Astrocyte (in vitro differentiated cells and primary cell): ENCODE data around the gene DLGAP4. TPM values are rescaled to one million over a fixed set of nuclear protein-coding genes. Genes with fewer than 3 reads are reported as not detected.

Experiments
- DNase-seq: peaks from one replicate; pipeline ENCODE4 v3.0.0-alpha.2; 2010; ENCODE audit warnings: low read depth
- FAIRE-seq: peaks from 2 replicates; lab custom pipeline; 2011; peaks lifted over from hg19 to GRCh38; lab: Jason Lieb, UNC
- H2AFZ ChIP-seq: 2 replicates; pipeline ENCODE4 v1.6.0; 2012; ENCODE audit warnings: low read depth, low read length, inconsistent platforms
- H3K27ac ChIP-seq: 2 replicates; pipeline ENCODE4 v1.5.1; 2011; ENCODE audit warnings: low read depth, low read length, inconsistent platforms
- H3K27me3 ChIP-seq: 2 replicates; pipeline ENCODE4 v1.6.0; 2011; ENCODE audit warnings: low read length, inconsistent platforms; ENCODE audit not compliant: insufficient read depth
- H3K36me3 ChIP-seq: 2 replicates; pipeline ENCODE4 v1.5.1; 2011; ENCODE audit warnings: low read length, inconsistent platforms; ENCODE audit not compliant: insufficient read depth
- H3K4me1 ChIP-seq: 2 replicates; pipeline ENCODE4 v1.5.1; 2011; ENCODE audit warnings: low read length, inconsistent platforms; ENCODE audit not compliant: insufficient read depth
- H3K4me2 ChIP-seq: 2 replicates; pipeline ENCODE4 v1.6.0; 2012; ENCODE audit warnings: low read length, inconsistent platforms
- H3K4me3 ChIP-seq: 2 replicates; pipeline ENCODE4 v1.5.1; 2011; ENCODE audit warnings: low read depth, mild to moderate bottlenecking, low read length, inconsistent platforms; ENCODE audit not compliant: insufficient read depth
- H3K79me2 ChIP-seq: 2 replicates; pipeline ENCODE4 v1.6.0; 2012; ENCODE audit warnings: mild to moderate bottlenecking, low read length, inconsistent platforms; ENCODE audit not compliant: insufficient read depth
- H3K9ac ChIP-seq: 2 replicates; pipeline ENCODE4 v1.6.0; 2012; ENCODE audit warnings: mild to moderate bottlenecking, low read length, inconsistent platforms
- H3K9me3 ChIP-seq: 2 replicates; pipeline ENCODE4 v1.5.1; 2012; ENCODE audit warnings: low read depth, mild to moderate bottlenecking, low read length, inconsistent platforms; ENCODE audit not compliant: insufficient read depth
- H4K20me1 ChIP-seq: 2 replicates; pipeline ENCODE4 v1.6.0; 2012; ENCODE audit warnings: low read length, inconsistent platforms; ENCODE audit not compliant: insufficient read depth
- H3K27ac Mint-ChIP-seq: one replicate; pipeline ENCODE4 v1.8.0; 2021; ENCODE audit warnings: mild to moderate bottlenecking, mixed read lengths; ENCODE audit not compliant: unreplicated experiment
- H3K27me3 Mint-ChIP-seq: one replicate; pipeline ENCODE4 v1.8.0; 2021; ENCODE audit warnings: low read depth, mixed read lengths; ENCODE audit not compliant: unreplicated experiment
- H3K36me3 Mint-ChIP-seq: one replicate; pipeline ENCODE4 v1.8.0; 2021; ENCODE audit warnings: low read depth, mixed read lengths; ENCODE audit not compliant: unreplicated experiment
- H3K4me1 Mint-ChIP-seq: one replicate; pipeline ENCODE4 v1.8.0; 2021; ENCODE audit warnings: low read depth, mixed read lengths; ENCODE audit not compliant: unreplicated experiment
- H3K4me3 Mint-ChIP-seq: one replicate; pipeline ENCODE4 v1.8.0; 2021; ENCODE audit warnings: mild to moderate bottlenecking, moderate library complexity, mixed read lengths; ENCODE audit not compliant: unreplicated experiment
- H3K9me3 Mint-ChIP-seq: one replicate; pipeline ENCODE4 v1.8.0; 2021; ENCODE audit warnings: mild to moderate bottlenecking, mixed read lengths; ENCODE audit not compliant: unreplicated experiment
- EZH2 ChIP-seq: IDR thresholded peaks from 2 replicates; pipeline ENCODE4 v1.6.1; 2012; ENCODE audit warnings: mild to moderate bottlenecking, low read length, inconsistent platforms; ENCODE audit not compliant: insufficient read depth
- total RNA-seq: library from RNA; stranded (reverse); gene quantifications from 2 replicates; pipeline ENCODE4 v1.2.1, GENCODE V29; 2021
- TF ChIP-seq, protein P1 (sequence below): IDR thresholded peaks from 2 replicates; pipeline ENCODE4 v1.5.1; 2011; ENCODE audit warnings: low read depth, mild to moderate bottlenecking, inconsistent platforms, low read length, moderate library complexity; ENCODE audit not compliant: insufficient read depth

DLGAP4 gene
- total RNA-seq, 1 donor from 2014 or later, result 135 TPM

DNA sequence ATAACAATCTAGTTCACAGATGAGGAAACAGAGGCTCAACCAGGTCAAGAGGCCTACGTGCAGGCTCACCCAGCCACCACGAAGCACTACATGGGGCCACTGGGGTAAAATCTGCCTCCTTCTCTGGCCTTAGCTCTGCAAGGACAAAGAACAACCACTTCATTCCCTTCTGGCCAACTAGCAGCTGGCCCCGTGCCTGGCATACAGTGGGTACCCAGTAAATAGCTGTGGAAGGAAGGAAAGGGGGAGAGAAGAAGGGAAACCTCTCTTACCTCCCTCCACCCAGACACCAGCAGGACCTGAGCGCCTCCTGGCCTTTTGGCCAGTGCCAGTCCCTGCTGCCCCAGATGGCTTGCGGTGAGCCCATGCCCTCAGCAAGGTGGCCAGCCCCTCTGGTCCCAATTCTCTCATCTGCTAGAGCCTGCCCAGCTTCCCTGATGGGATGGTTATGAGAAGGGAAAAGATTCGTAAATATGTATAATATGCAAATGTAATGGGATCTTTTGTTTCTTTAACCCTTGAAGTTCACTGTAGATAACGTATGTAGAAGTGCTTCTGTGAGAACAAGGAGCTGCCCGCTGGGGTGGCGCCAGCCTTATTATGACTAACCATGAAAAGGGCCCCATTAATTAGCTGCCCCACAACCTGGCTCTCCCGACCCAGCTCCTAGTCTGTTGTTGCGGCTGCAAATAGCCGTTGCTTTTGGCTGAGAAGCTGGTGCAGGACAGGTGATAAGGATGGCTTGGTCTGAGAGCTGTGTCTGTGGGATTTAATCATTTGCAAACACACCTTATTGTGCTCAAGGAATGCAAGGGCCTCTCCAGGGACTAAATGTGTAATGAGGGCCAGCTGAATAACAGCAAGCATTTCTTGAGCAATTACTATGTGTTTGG is 62.0 kb downstream of the DLGAP4 start:
- H3K9me3 Mint-ChIP-seq, result no peaks in the 10 kb centered on the region
- no peak overlapping the region for H2AFZ ChIP-seq
- H4K20me1 ChIP-seq, result no peaks in the 10 kb centered on the region
- DNase-seq (no peak), FAIRE-seq (no peak)
- H3K4me3 ChIP-seq, result no peak overlapping the region
- H3K9me3 ChIP-seq, result no peaks in the 10 kb centered on the region
- H3K27ac Mint-ChIP-seq, result no peak overlapping the region
- TF ChIP-seq, protein P1, sequence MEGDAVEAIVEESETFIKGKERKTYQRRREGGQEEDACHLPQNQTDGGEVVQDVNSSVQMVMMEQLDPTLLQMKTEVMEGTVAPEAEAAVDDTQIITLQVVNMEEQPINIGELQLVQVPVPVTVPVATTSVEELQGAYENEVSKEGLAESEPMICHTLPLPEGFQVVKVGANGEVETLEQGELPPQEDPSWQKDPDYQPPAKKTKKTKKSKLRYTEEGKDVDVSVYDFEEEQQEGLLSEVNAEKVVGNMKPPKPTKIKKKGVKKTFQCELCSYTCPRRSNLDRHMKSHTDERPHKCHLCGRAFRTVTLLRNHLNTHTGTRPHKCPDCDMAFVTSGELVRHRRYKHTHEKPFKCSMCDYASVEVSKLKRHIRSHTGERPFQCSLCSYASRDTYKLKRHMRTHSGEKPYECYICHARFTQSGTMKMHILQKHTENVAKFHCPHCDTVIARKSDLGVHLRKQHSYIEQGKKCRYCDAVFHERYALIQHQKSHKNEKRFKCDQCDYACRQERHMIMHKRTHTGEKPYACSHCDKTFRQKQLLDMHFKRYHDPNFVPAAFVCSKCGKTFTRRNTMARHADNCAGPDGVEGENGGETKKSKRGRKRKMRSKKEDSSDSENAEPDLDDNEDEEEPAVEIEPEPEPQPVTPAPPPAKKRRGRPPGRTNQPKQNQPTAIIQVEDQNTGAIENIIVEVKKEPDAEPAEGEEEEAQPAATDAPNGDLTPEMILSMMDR, result no peak
- TF ChIP-seq EZH2, result no peak
- H3K36me3 Mint-ChIP-seq, result no peaks in the 10 kb centered on the region
- no peak overlapping the region for H3K9ac ChIP-seq
- no peaks in the 10 kb centered on the region for H3K36me3 ChIP-seq
- no peaks in the 10 kb centered on the region for H3K4me1 ChIP-seq
- H3K4me2 ChIP-seq, result no peak overlapping the region
- H3K79me2 ChIP-seq, result no peaks in the 10 kb centered on the region
- H3K4me3 Mint-ChIP-seq, result no peak overlapping the region
- H3K27me3 ChIP-seq, result peaks cover 16% of the 10 kb centered on the region
- H3K27me3 Mint-ChIP-seq, result peaks cover 37% of the 10 kb centered on the region
- no peaks in the 10 kb centered on the region for H3K4me1 Mint-ChIP-seq
- no peak overlapping the region for H3K27ac ChIP-seq

DNA sequence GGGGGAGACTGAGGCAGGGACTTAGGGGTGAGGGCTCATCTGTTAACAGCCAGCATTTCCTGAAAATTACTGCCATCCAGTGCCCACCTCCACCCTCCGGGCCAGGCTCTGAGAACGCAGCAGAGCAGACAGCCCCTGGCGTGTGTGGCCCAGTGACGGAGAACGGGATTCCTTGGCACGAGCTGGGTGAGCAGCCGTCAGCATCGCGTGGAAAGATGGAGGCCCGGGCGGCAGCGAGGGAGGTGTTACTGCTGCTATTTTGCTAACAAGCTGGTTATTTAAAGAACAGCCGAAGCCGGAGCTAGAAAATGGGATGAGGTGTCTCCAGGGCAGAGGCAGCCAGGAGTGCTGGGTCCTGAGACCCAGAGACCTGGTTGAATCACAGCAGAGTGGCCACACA is 62.7 kb downstream of the DLGAP4 start:
- no peaks in the 10 kb centered on the region for H3K36me3 Mint-ChIP-seq
- H3K4me1 Mint-ChIP-seq, result no peaks in the 10 kb centered on the region
- Histone ChIP-seq H3K27me3 (peaks cover 16% of the 10 kb centered on the region), H3K27ac (no peak overlapping the region), H3K4me3 (no peak overlapping the region), H3K79me2 (no peaks in the 10 kb centered on the region), H2AFZ (no peak overlapping the region), H3K9ac (no peak overlapping the region), H3K36me3 (no peaks in the 10 kb centered on the region), H4K20me1 (no peaks in the 10 kb centered on the region), H3K9me3 (no peaks in the 10 kb centered on the region), H3K4me2 (no peak overlapping the region), H3K4me1 (no peaks in the 10 kb centered on the region)
- DNase-seq (no peak), FAIRE-seq (no peak)
- H3K4me3 Mint-ChIP-seq, result no peak overlapping the region
- TF ChIP-seq, protein P1, result no peak
- no peak for TF ChIP-seq EZH2
- H3K9me3 Mint-ChIP-seq, result no peaks in the 10 kb centered on the region
- peaks cover 35% of the 10 kb centered on the region for H3K27me3 Mint-ChIP-seq
- no peak overlapping the region for H3K27ac Mint-ChIP-seq

DNA sequence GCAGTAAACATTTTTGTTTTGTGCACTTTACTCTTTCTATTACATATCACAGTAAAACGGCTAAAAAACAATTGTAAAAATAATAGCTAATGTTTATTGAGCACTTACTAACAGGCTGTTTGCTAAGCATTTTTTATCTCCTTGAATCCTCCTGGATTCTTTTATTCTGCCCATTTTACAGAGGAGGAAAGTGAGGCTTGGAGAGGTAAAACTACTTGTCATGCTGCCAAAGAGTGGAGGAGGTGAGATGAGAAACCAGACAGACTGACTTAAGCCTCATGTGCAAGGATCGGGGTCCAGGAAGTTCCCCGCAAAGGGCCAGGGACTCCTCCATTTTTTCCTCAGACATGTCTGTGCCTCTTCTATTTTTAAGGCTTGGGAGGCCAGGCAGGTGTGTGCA is 63.6 kb downstream of the DLGAP4 start:
- Mint-ChIP-seq H3K36me3 (no peaks in the 10 kb centered on the region), H3K27me3 (peaks cover 32% of the 10 kb centered on the region), H3K4me1 (no peaks in the 10 kb centered on the region), H3K27ac (no peak overlapping the region), H3K4me3 (no peak overlapping the region), H3K9me3 (no peaks in the 10 kb centered on the region)
- DNase-seq (no peak), FAIRE-seq (no peak)
- no peak overlapping the region for H3K4me2 ChIP-seq
- no peaks in the 10 kb centered on the region for H3K79me2 ChIP-seq
- no peaks in the 10 kb centered on the region for H3K9me3 ChIP-seq
- H2AFZ ChIP-seq, result no peak overlapping the region
- no peaks in the 10 kb centered on the region for H4K20me1 ChIP-seq
- no peak overlapping the region for H3K4me3 ChIP-seq
- TF ChIP-seq, protein P1, result no peak
- TF ChIP-seq EZH2, result no peak
- H3K27me3 ChIP-seq, result peaks cover 18% of the 10 kb centered on the region
- H3K27ac ChIP-seq, result no peak overlapping the region
- H3K36me3 ChIP-seq, result no peaks in the 10 kb centered on the region
- no peaks in the 10 kb centered on the region for H3K4me1 ChIP-seq
- no peak overlapping the region for H3K9ac ChIP-seq
